MM.1S (cell line): ENCODE results near the gene DUSP9.
"Not testable (repeated sequence)": the region's sequence is repeated elsewhere in the genome, so short reads cannot be mapped to it uniquely, and the experiment has no call there.

Experiments
- DNase-seq: peaks from one replicate; pipeline ENCODE4 v3.0.0-alpha.2; 2015
- H2AFZ ChIP-seq: fragments of 300-600 bp; sonication (generic); 2 replicates; pipeline ENCODE4 v1.6.0; 2016; ENCODE audit warnings: antibody characterized with exemption, low read length
- H3F3A ChIP-seq: fragments of 300-600 bp; sonication (generic); 2 replicates; pipeline ENCODE4 v1.6.1; 2016; ENCODE audit warnings: mild to moderate bottlenecking, antibody characterized with exemption, low read length, moderate library complexity, mixed read lengths; ENCODE audit not compliant: insufficient read depth
- H3K27ac ChIP-seq: fragments of 300-600 bp; sonication (generic); 2 replicates; pipeline ENCODE4 v1.5.1; 2016; ENCODE audit warnings: mild to moderate bottlenecking, low read length
- H3K27me3 ChIP-seq: fragments of 300-600 bp; sonication (generic); replicated peaks from 2 replicates; pipeline ENCODE4 v1.6.0; 2016; ENCODE audit warnings: low read length; ENCODE audit not compliant: insufficient read depth
- H3K36me3 ChIP-seq: fragments of 300-600 bp; sonication (generic); replicated peaks from 2 replicates; pipeline ENCODE4 v1.6.1; 2016; ENCODE audit warnings: mild to moderate bottlenecking, low read length, mixed read lengths; ENCODE audit not compliant: insufficient read depth
- H3K4me1 ChIP-seq: fragments of 300-600 bp; sonication (generic); 2 replicates; pipeline ENCODE4 v1.6.1; 2016; ENCODE audit warnings: low read length, mixed read lengths
- H3K4me2 ChIP-seq: fragments of 300-600 bp; sonication (generic); 2 replicates; pipeline ENCODE4 v1.6.0; 2016; ENCODE audit warnings: low read depth, low read length
- H3K4me3 ChIP-seq: fragments of 300-600 bp; sonication (generic); 2 replicates; pipeline ENCODE4 v1.5.1; 2016; ENCODE audit warnings: low read length, mixed read lengths
- H3K79me2 ChIP-seq: fragments of 300-600 bp; sonication (generic); 2 replicates; pipeline ENCODE4 v1.6.1; 2016; ENCODE audit warnings: mixed run types, low read length, mixed read lengths
- H3K9ac ChIP-seq: fragments of 300-600 bp; sonication (generic); 2 replicates; pipeline ENCODE4 v1.6.1; 2016; ENCODE audit warnings: low read length, mixed read lengths
- H3K9me2 ChIP-seq: fragments of 300-600 bp; sonication (generic); replicated peaks from 2 replicates; pipeline ENCODE4 v1.6.1; 2016; ENCODE audit warnings: mild to moderate bottlenecking, low read length, mixed read lengths; ENCODE audit not compliant: insufficient read depth
- H3K9me3 ChIP-seq: fragments of 300-600 bp; sonication (generic); replicated peaks from 2 replicates; pipeline ENCODE4 v1.6.1; 2016; ENCODE audit warnings: mild to moderate bottlenecking, low read length, mixed read lengths; ENCODE audit not compliant: insufficient read depth
- H4K20me1 ChIP-seq: fragments of 300-600 bp; sonication (generic); 2 replicates; pipeline ENCODE4 v1.6.1; 2016; ENCODE audit warnings: mild to moderate bottlenecking, low read length, moderate library complexity, mixed read lengths; ENCODE audit not compliant: insufficient read depth
- EZH2 ChIP-seq: fragments of 300-600 bp; sonication (generic); optimal IDR thresholded peaks from 2 replicates; pipeline ENCODE3; 2017; ENCODE audit warnings: low read depth, mild to moderate bottlenecking, antibody characterized with exemption, low read length, mixed read lengths
- EZH2phosphoT487 ChIP-seq: fragments of 300-600 bp; sonication (generic); IDR thresholded peaks from 2 replicates; pipeline ENCODE4 v1.6.1; 2018; ENCODE audit warnings: antibody characterized with exemption, low read length
- TF ChIP-seq, protein P1 (sequence below): fragments of 300-600 bp; sonication (generic); IDR thresholded peaks from 2 replicates; pipeline ENCODE4 v1.5.1; 2016; ENCODE audit warnings: antibody characterized with exemption, low read length, mixed read lengths

DUSP9 gene

DNA sequence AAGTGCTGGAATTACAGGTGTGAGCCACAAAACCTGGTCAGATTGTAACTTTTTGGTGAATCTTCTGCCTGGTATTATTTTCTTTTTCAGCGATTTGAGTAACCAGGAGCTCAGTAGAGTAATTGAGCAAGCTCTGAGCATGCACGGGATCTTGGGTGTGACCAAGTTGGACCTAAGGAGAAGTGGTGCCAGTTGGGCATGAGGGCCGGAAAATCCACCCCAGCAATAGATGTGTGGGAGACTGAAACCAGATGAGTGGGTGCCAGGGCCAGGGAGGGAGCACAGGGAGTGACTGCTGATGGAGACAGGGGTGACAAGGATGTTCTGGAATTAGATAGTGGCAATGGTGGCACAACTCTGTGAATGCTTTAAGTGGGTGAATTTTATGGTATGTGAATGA, 44.4 kb upstream of the DUSP9 start:
- no peaks in the 10 kb centered on the region for H3K9me2 ChIP-seq
- H3K36me3 ChIP-seq, result no peaks in the 10 kb centered on the region
- H3K4me1 ChIP-seq, result no peaks in the 10 kb centered on the region
- H2AFZ ChIP-seq, result no peak overlapping the region
- no peaks in the 10 kb centered on the region for H4K20me1 ChIP-seq
- H3K9me3 ChIP-seq, result no peaks in the 10 kb centered on the region
- H3K79me2 ChIP-seq, result peaks cover 10% of the 10 kb centered on the region
- H3K9ac ChIP-seq, result no peak overlapping the region
- no peak overlapping the region for H3K4me2 ChIP-seq
- no peak for DNase-seq
- TF ChIP-seq, protein P1, sequence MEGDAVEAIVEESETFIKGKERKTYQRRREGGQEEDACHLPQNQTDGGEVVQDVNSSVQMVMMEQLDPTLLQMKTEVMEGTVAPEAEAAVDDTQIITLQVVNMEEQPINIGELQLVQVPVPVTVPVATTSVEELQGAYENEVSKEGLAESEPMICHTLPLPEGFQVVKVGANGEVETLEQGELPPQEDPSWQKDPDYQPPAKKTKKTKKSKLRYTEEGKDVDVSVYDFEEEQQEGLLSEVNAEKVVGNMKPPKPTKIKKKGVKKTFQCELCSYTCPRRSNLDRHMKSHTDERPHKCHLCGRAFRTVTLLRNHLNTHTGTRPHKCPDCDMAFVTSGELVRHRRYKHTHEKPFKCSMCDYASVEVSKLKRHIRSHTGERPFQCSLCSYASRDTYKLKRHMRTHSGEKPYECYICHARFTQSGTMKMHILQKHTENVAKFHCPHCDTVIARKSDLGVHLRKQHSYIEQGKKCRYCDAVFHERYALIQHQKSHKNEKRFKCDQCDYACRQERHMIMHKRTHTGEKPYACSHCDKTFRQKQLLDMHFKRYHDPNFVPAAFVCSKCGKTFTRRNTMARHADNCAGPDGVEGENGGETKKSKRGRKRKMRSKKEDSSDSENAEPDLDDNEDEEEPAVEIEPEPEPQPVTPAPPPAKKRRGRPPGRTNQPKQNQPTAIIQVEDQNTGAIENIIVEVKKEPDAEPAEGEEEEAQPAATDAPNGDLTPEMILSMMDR, result no peak
- TF ChIP-seq EZH2phosphoT487, result no peak
- TF ChIP-seq EZH2, result no peak
- no peak overlapping the region for H3K27ac ChIP-seq
- H3F3A ChIP-seq, result no peaks in the 10 kb centered on the region
- H3K27me3 ChIP-seq, result peaks cover 17% of the 10 kb centered on the region
- H3K4me3 ChIP-seq, result no peak overlapping the region

DNA sequence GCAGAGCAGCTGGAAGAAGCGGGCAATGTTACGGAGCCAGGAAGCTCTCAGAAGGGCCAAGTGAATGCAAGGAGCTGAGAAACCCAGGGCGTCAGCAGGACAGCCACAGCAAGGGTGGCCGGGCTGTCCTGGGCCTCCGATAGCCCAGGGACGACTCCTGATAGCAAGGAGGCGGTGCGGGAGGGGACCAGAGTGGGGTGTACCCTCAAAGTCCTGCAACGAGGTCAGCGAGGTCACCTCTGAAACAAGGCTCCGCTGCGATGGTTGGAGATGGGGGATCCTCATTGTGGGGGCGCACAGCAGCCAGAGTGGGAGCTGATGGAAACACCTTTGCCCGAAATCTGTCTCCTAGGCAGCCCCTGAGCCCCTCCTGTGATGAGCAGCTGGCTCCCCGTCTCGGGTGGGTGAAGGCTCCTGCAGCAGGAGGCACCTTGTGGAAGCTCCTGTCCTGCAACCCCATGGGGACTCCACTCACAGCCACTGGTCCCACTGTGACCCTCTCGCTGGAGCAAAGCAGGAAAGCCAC, 43.8 kb upstream of the DUSP9 start:
- Histone ChIP-seq H3K4me1 (no peaks in the 10 kb centered on the region), H3K9ac (no peak overlapping the region), H3K27ac (no peak overlapping the region), H4K20me1 (no peaks in the 10 kb centered on the region), H3K4me3 (no peak overlapping the region), H3K9me3 (no peaks in the 10 kb centered on the region), H3K9me2 (no peaks in the 10 kb centered on the region), H3K79me2 (peaks cover 4% of the 10 kb centered on the region; the same call in 1 of the 2 replicates), H3K27me3 (peaks cover 17% of the 10 kb centered on the region), H2AFZ (no peak overlapping the region), H3K36me3 (no peaks in the 10 kb centered on the region), H3F3A (no peaks in the 10 kb centered on the region), H3K4me2 (no peak overlapping the region)
- TF ChIP-seq, protein P1, result no peak
- TF ChIP-seq EZH2phosphoT487 (no peak), EZH2 (no peak)
- no peak for DNase-seq

DNA sequence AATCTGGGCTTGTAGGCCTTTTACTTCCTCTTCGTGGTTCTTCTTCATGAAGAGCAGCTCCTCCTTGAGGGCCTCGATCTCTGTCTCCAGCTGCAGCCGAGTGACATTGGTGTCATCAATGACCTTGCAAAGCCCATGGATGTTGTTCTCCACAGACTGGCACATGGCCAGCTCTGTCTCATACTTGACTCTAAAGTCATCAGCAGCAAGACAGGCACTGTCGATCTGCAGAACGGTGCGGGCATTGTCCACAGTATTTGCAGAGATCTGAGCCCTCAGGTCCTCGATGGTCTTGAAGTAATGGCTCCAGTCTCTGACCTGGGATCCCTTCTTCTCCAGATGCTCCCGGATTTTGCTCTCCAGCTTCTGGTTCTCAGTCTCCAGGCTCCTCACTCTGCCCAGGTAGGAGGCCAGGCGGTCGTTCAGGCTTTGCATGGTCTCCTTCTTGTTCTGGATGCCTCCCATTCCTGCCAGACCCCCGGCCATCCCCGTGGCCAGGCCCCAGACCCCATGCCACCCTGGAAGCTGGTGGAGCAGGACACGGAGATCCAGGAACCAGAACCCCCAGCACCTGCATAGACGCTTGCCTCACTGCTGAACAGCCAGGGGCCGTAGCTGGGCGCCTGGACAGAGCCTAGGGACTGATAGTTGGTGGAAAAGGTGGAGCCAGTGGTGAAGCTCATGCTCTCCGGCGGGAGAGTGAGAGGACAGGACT, 42.2 kb upstream of the DUSP9 start:
- H3F3A ChIP-seq, H3K79me2 ChIP-seq, H3K9me2 ChIP-seq, DNase-seq, H3K9ac ChIP-seq, H4K20me1 ChIP-seq, H3K4me2 ChIP-seq, H3K36me3 ChIP-seq, H3K4me1 ChIP-seq, H2AFZ ChIP-seq, H3K9me3 ChIP-seq, H3K27ac ChIP-seq, H3K4me3 ChIP-seq: not testable (repeated sequence)
- H3K27me3 ChIP-seq, result peaks cover 17% of the 10 kb centered on the region

DNA sequence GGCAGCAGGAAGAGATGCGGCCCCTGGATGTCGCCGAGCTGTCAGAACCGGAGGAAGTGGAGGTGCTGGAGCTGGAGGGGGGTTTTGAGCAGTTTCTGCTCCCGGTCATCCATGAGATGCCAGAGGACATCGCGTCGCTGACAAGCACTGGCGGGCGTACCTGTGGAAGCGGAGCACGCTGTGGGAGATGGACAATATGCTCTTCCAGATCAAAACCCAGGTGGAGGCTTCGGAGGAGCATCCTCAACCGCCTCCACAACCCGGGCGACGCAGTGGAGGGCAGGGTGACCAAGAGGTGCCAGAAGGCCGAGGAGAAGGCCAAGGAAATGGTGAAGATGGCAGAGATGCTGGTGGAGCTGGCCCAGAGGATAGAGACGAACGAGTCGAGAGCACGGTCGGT, 40.5 kb upstream of the DUSP9 start:
- Histone ChIP-seq H3F3A (no peaks in the 10 kb centered on the region), H3K4me1 (no peaks in the 10 kb centered on the region), H3K9me3 (no peaks in the 10 kb centered on the region), H3K4me2 (no peak overlapping the region), H3K27me3 (peaks cover 23% of the 10 kb centered on the region), H2AFZ (no peak overlapping the region), H3K4me3 (no peak overlapping the region), H3K36me3 (no peaks in the 10 kb centered on the region), H3K9ac (no peak overlapping the region), H4K20me1 (no peaks in the 10 kb centered on the region), H3K79me2 (no peaks in the 10 kb centered on the region), H3K27ac (no peak overlapping the region), H3K9me2 (no peaks in the 10 kb centered on the region)
- no peak for DNase-seq
- no peak for TF ChIP-seq EZH2phosphoT487
- no peak for TF ChIP-seq EZH2
- TF ChIP-seq, protein P1, result no peak
